ENCODE results near the gene SMCO4.

DNA sequence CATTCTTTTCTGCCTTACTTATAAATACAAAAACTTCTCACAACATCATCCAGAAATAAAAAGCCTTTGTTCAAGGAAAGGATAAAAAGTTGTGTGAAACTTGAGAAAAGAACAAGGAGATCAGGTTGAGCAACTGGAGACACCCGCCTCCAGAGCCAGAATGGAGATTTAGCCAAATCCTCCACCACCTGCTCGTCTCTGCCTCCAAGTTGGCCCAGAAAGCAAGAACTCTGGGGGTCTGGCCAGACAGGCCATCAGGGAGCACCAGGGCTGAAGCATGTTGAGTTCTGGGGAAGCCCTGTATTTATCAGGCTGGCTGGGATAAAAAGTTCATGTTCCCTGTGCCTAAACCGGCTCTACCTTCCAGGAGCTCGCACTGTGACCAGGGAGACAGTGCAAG is 14.9 kb downstream of the SMCO4 start:
- TF ChIP-seq, protein P1, sequence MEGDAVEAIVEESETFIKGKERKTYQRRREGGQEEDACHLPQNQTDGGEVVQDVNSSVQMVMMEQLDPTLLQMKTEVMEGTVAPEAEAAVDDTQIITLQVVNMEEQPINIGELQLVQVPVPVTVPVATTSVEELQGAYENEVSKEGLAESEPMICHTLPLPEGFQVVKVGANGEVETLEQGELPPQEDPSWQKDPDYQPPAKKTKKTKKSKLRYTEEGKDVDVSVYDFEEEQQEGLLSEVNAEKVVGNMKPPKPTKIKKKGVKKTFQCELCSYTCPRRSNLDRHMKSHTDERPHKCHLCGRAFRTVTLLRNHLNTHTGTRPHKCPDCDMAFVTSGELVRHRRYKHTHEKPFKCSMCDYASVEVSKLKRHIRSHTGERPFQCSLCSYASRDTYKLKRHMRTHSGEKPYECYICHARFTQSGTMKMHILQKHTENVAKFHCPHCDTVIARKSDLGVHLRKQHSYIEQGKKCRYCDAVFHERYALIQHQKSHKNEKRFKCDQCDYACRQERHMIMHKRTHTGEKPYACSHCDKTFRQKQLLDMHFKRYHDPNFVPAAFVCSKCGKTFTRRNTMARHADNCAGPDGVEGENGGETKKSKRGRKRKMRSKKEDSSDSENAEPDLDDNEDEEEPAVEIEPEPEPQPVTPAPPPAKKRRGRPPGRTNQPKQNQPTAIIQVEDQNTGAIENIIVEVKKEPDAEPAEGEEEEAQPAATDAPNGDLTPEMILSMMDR (IDR thresholded peaks at IDR 0.05) = no peak
- TF ChIP-seq POLR2A (IDR thresholded peaks at IDR 0.05) (no peak), POLR2AphosphoS5 (IDR thresholded peaks at IDR 0.05) (no peak)

Data from sigmoid colon (tissue), 4 donors.